IPS DF 6.9 (cell line): Measurements from ENCODE around the gene GAB1.
A peak's percentile ranks its signal among the peaks of the same experiment; 100 is the strongest.

Experiments
- DNase-seq: peaks from one replicate; pipeline ENCODE4 v3.0.0-alpha.2; 2013; ENCODE audit warnings: low read depth, low spot score
- H3K27ac ChIP-seq: one replicate; pipeline ENCODE4 v1.5.1; 2013; ENCODE audit warnings: low read length, control low read depth
- H3K27me3 ChIP-seq: 2 replicates; pipeline ENCODE4 v1.6.1; 2013; ENCODE audit warnings: mild to moderate bottlenecking, low read length; ENCODE audit not compliant: control insufficient read depth, insufficient read depth
- H3K36me3 ChIP-seq: 2 replicates; pipeline ENCODE4 v1.6.1; 2013; ENCODE audit warnings: low read length; ENCODE audit not compliant: control insufficient read depth, insufficient read depth
- H3K4me1 ChIP-seq: 2 replicates; pipeline ENCODE4 v1.6.1; 2013; ENCODE audit warnings: low read length; ENCODE audit not compliant: control insufficient read depth, insufficient read depth
- H3K4me3 ChIP-seq: 2 replicates; pipeline ENCODE4 v1.5.1; 2013; ENCODE audit warnings: mild to moderate bottlenecking, low read length
- H3K9me3 ChIP-seq: 2 replicates; pipeline ENCODE4 v1.6.1; 2013; ENCODE audit warnings: low read length, inconsistent platforms; ENCODE audit not compliant: control insufficient read depth, insufficient read depth
- WGBS: extraction: QIAGEN DNeasy Blood & Tissue Kit; methylation state at CpG from one replicate; pipeline ENCODE4 v1.1.7; 2013; ENCODE audit warnings: mixed read lengths, missing lambda C conversion rate; ENCODE audit not compliant: insufficient read length, insufficient coverage; 5-methylcytosine and 5-hydroxymethylcytosine counted together

The GAB1 gene

GRCh38 chr4:143336781-143337599, at the start of gene GAB1:
TSS of gene GAB1 (plus strand) at chr4:143336876. CDS start at chr4:143337189, 313 bp downstream.
- no peaks in the 10 kb centered on the region for H3K9me3 ChIP-seq
- no CpG with 5 or more reads among the region's 81 CpGs for WGBS
- no peak for DNase-seq
- H3K27me3 ChIP-seq: no peaks in the 10 kb centered on the region
- H3K36me3 ChIP-seq: no peaks in the 10 kb centered on the region
- no peak within 1 kb of the TSS for H3K27ac ChIP-seq
- peak within 1 kb of the TSS; percentile 96 for H3K4me3 ChIP-seq
- 0 out of 2 replicates have a peak, but pooled peaks cover 1% of the 10 kb centered on the region for H3K4me1 ChIP-seq

DNA sequence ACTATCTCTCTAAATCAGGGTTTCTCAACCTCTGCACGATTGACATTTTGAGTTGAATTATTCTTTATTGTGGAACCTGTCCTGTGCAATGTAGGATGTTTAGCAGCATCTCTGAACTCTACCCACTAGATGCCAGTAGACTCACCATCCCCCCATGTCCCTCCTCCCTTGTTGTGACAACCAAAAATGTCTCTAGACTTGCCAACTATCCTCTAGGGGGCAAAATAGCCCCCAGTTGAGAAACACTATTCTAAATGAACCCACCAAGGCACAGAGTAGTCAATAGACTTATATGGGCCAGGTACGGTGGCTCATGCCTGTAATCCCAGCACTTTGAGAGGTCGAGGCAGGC, 49.1 kb upstream of the GAB1 start:
- DNase-seq: no peak
- H3K27me3 ChIP-seq: no peaks in the 10 kb centered on the region
- WGBS: no CpG with 5 or more reads among the region's 3 CpGs

DNA sequence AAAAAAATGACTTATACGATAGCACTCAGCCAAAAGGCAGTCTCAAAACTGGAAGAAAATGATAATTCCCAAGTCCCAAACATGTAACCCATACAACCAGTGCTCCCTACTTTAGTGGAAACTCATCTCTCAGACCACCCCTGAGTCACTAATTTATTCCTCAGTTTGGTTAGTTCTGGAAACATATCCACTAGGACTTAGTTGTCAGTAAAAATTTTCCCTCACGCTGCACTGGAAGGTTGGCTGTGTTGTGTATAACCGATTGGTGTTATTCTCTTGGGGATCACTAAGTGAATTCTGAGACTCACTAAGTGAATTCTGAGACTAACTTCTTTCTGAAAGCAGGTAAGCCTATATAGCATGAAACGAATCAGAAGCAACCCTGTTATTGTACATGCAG, 48.5 kb upstream of the GAB1 start:
- H3K36me3 ChIP-seq: no peaks in the 10 kb centered on the region
- no CpG with 5 or more reads among the region's 4 CpGs for WGBS
- no peaks in the 10 kb centered on the region for H3K9me3 ChIP-seq
- H3K27ac ChIP-seq: no peak overlapping the region
- H3K4me3 ChIP-seq: no peak overlapping the region
- H3K27me3 ChIP-seq: no peaks in the 10 kb centered on the region
- no peaks in the 10 kb centered on the region for H3K4me1 ChIP-seq
- DNase-seq: no peak

More for the DNA sequence above, 49.1 kb upstream of the GAB1 start:
- no peaks in the 10 kb centered on the region for H3K9me3 ChIP-seq
- H3K36me3 ChIP-seq: no peaks in the 10 kb centered on the region
- H3K4me3 ChIP-seq: no peak overlapping the region
- no peaks in the 10 kb centered on the region for H3K4me1 ChIP-seq
- H3K27ac ChIP-seq: no peak overlapping the region

DNA sequence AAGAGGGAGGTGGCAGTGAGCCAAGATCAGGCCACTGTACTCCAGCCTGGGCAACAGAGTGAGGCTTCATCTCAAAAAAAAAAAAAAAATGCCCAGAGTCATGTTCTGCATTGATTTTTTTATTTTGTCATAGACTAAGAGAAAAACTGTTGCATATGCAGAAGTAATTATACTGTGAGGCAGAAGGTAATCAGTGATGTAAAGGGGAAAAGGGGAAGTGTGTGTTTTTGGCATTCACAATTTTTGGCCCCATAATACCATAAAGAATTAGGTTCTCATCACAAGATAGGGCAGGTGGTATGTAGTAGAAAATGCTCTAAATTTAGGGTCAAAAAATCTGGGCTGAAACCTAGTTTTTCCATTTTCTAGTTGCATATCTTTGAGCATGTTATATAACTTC, 47.3 kb upstream of the GAB1 start:
- Histone ChIP-seq H3K36me3 (no peaks in the 10 kb centered on the region), H3K4me3 (no peak overlapping the region), H3K9me3 (no peaks in the 10 kb centered on the region), H3K4me1 (no peaks in the 10 kb centered on the region), H3K27me3 (no peaks in the 10 kb centered on the region), H3K27ac (no peak overlapping the region)
- DNase-seq: no peak

- no peaks in the 10 kb centered on the region for H3K9me3 ChIP-seq
- no peaks in the 10 kb centered on the region for H3K27me3 ChIP-seq
- H3K4me3 ChIP-seq: no peak overlapping the region
- H3K27ac ChIP-seq: no peak overlapping the region
- no peaks in the 10 kb centered on the region for H3K36me3 ChIP-seq
- H3K4me1 ChIP-seq: no peaks in the 10 kb centered on the region
- DNase-seq: no peak
Observed at GRCh38 chr4:143291314-143291713, 45.4 kb upstream of the GAB1 start.

DNA sequence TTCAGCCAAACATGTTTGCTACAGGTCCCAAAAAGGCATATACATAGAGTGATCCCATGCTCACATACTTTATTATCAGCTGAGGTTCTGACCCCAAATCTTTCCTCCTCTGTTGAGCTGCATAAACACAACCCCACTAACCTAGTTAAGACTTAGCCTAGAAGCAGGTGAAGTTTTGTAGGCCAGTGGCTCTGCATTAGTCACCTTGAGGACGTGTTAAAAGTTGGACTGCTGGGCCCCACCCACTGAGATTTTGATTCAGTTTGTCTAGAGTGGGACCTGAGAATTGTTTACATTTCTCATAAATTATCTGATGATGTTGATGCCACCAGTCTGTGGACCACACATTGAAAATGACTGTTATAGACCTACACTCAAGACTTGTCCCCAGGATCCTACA, 43.8 kb upstream of the GAB1 start:
- H3K9me3 ChIP-seq: no peaks in the 10 kb centered on the region
- no peaks in the 10 kb centered on the region for H3K27me3 ChIP-seq
- H3K4me1 ChIP-seq: no peaks in the 10 kb centered on the region
- no peak overlapping the region for H3K27ac ChIP-seq
- H3K4me3 ChIP-seq: no peak overlapping the region
- no peak for DNase-seq
- H3K36me3 ChIP-seq: no peaks in the 10 kb centered on the region
- no CpG with 5 or more reads among the region's 1 CpG for WGBS

DNA sequence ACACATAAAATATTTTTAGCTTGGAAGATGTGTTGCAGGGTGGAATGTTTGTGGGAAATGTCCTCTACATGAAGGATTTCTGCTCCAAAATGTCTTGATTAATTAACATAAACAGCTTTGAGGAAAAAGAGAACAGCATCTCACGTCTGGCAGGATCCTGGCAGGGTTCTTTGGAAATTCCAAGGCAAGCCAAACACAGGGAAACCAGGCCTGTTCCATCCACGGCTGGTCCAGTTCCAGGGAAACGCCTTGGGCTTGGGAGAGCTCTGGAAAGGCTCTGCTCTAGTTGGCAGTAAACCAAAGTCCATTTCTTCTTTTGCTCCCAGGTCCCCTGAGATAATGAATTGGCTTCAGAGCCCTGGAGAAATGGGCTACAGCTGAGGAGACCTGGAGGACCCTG, 42.4 kb upstream of the GAB1 start:
- no CpG with 5 or more reads among the region's 3 CpGs for WGBS
- H3K27ac ChIP-seq: no peak overlapping the region
- DNase-seq: no peak
- H3K4me3 ChIP-seq: no peak overlapping the region
- H3K4me1 ChIP-seq: no peaks in the 10 kb centered on the region
- no peaks in the 10 kb centered on the region for H3K36me3 ChIP-seq
- no peaks in the 10 kb centered on the region for H3K27me3 ChIP-seq
- no peaks in the 10 kb centered on the region for H3K9me3 ChIP-seq

GRCh38 chr4:143294710-143295275, 41.9 kb upstream of the GAB1 start:
- no peaks in the 10 kb centered on the region for H3K4me1 ChIP-seq
- H3K27ac ChIP-seq: no peak overlapping the region

DNA sequence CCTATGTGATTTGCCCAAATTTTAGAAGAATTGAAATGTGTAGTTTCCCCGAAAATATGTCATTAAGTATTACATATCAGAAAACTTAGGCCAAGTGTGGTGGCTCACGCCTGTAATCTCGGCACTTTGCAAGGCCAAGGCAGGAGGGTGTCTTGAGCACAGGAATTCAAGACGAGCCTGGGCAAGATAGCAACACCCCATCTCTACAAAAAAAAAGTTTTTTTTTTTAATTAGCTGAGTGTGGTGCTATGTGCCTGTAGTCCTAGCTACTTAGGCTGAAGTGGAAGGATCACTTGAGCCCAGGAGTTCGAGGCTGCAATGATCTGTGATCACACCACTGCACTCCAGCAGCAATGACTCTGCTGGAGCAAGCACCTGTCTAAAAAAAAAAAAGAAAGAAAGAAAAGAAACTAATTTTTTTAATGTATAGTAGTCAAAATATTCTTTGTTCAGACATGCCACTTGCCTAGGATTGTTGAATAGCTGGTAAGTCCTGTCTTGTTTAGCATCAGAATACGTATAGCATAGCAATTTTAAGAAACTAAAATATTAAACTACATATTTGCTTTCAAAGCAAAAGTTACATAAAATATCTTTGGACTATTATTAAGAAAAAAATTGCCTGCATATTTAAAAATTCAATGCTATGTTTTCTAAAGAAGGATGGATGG, 40.1 kb upstream of the GAB1 start:
- Histone ChIP-seq H3K9me3 (no peaks in the 10 kb centered on the region), H3K4me1 (no peaks in the 10 kb centered on the region), H3K36me3 (no peaks in the 10 kb centered on the region), H3K4me3 (no peak overlapping the region), H3K27ac (no peak overlapping the region), H3K27me3 (no peaks in the 10 kb centered on the region)
- DNase-seq: no peak
- no CpG with 5 or more reads among the region's 6 CpGs for WGBS

More at GRCh38 chr4:143294710-143295275, 41.9 kb upstream of the GAB1 start:
- no peaks in the 10 kb centered on the region for H3K9me3 ChIP-seq
- DNase-seq: no peak
- H3K36me3 ChIP-seq: no peaks in the 10 kb centered on the region
- WGBS: no CpG with 5 or more reads among the region's 4 CpGs
- H3K27me3 ChIP-seq: no peaks in the 10 kb centered on the region
- no peak overlapping the region for H3K4me3 ChIP-seq

- Histone ChIP-seq H3K9me3 (no peaks in the 10 kb centered on the region), H3K27me3 (no peaks in the 10 kb centered on the region), H3K4me1 (no peaks in the 10 kb centered on the region; the same call in 1 of the 2 replicates), H3K4me3 (no peak overlapping the region), H3K36me3 (no peaks in the 10 kb centered on the region), H3K27ac (no peak overlapping the region)
- DNase-seq: no peak
- WGBS: no CpG with 5 or more reads among the region's 2 CpGs
Observed at GRCh38 chr4:143300860-143301259, 35.8 kb upstream of the GAB1 start.
